Cardiac fibroblast (primary cell): ENCODE data around the gene NCF1.
"Not testable (repeated sequence)": the region's sequence is repeated elsewhere in the genome, so short reads cannot be mapped to it uniquely, and the experiment has no call there.

Source experiments
- DNase-seq, 2 donors: peaks; one replicate each; pipeline versions ENCODE4 v3.0.0 to v3.0.0-alpha.2; 2010; ENCODE audit warnings: low read depth in 2 of 2
- H3K4me3 ChIP-seq, 2 donors: replicated peaks in 1 of 2; 1 replicate in 1 of 2; 2 replicates in 1 of 2; pipeline ENCODE4 v1.5.1; 2011; ENCODE audit warnings: low read depth in 2 of 2, low read length in 2 of 2, mild to moderate bottlenecking in 2 of 2, moderate library complexity in 1 of 2

Gene NCF1

DNA sequence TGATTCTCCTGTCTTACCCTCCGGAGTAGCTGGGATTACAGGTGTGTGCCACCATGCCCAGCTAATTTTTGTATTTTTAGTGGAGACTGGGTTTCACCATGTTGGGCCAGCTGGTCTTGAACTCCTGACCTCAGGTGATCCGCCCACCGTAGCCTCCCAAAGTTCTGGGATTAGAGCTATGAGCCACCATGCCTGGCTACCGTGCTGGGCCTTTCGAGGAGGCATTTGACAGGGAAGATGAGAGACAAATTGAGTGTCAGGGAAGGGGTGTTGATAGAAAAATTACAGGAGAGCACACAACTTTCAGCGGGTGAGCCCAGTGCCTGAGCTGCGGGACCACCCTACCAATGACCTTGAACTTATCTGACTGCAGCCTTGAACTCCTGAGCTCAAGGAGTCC, 3.7 kb upstream of the NCF1 start:
- not testable (repeated sequence) for H3K4me3 ChIP-seq, DNase-seq

DNA sequence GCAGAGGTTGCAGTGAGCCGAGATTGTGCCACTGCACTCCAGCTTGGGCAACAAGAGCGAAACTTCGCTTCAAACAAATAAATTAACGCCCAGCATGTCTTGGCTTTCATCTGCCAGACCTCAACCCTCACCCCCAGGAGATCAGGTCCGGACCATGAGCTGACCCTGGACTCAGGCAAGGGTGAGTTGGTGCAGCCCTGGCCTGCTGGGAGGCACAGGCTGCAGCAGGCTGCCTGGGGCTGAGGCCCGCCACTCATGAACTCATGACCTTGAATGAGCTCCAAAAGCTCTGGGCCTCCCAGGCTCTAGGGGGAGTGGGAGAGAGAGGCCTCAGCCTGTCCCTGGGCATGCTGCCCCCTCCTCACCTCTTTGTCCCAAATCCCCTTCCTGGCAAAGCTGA, 1.7 kb upstream of the NCF1 start:
- H3K4me3 ChIP-seq, DNase-seq: not testable (repeated sequence)

DNA sequence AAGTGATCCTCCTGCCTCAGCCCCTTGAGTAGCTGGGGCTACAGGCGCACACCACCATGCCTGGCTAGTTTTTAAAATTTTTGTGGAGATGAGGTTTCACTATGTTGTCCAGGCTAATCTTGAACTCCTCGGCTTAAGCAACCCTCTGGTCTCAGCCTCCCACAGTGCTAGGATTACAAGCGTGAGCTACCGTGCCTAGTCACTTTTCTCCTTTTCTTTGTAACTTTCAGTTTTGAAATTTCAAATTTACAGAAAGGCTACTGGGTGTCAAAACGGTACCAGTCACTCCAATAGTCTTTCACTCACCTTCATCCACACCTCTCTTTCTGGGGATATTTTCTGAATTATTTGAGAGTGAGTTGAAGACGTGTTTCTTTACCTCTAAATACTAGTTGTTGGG, 1.3 kb downstream of the NCF1 start:
- not testable (repeated sequence) for H3K4me3 ChIP-seq, DNase-seq

DNA sequence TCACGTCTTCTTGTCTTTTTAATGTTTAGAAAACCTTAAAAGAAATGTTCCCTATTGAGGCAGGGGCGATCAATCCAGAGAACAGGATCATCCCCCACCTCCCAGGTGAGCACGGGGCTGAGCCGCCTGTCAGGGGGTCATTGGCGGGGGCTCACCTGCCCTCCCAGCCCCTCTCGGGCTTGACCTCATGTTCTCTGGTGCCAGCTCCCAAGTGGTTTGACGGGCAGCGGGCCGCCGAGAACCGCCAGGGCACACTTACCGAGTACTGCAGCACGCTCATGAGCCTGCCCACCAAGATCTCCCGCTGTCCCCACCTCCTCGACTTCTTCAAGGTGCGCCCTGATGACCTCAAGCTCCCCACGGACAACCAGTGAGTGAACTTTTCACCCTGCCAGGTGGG, 5.2 kb downstream of the NCF1 start:
- H3K4me3 ChIP-seq, DNase-seq: not testable (repeated sequence)

DNA sequence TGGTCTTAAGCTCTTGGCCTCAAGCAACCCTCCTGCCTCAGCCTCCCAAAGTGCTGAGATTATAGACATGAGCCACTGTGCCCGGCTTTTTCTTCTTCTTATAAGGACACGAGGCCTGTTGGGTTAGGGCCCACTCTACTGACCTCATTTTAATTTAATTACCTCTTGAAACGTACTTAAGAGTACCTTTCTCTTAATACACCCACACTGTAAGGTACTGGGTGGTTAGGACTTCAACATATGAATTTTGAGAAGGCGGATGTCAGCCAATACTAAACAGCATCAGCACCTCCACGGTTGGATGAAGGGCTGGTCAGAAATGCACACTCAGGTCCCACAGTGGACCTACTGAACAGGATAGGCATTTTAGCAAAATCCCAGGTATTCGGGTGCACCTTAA, 7.9 kb downstream of the NCF1 start:
- DNase-seq, H3K4me3 ChIP-seq: not testable (repeated sequence)

DNA sequence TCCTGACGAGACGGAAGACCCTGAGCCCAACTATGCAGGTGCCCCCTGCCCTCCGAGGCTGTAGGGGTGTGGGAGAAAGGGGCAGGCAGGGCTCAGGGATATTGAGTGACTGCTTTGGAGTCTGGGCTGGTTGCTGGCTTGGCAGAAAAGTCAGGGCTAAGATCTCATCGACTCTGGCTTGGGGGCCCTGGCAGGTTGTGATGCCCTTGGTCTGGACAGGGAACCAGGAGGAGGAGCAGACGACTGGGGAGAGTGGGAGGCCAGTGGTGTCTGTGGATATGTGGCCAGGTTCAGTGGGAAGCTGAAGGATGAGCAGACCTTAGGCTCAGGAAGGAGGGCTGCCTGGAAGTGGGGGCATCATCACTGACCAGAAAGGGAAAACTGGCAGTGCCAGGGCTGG, 9.8 kb downstream of the NCF1 start:
- H3K4me3 ChIP-seq, DNase-seq: not testable (repeated sequence)

DNA sequence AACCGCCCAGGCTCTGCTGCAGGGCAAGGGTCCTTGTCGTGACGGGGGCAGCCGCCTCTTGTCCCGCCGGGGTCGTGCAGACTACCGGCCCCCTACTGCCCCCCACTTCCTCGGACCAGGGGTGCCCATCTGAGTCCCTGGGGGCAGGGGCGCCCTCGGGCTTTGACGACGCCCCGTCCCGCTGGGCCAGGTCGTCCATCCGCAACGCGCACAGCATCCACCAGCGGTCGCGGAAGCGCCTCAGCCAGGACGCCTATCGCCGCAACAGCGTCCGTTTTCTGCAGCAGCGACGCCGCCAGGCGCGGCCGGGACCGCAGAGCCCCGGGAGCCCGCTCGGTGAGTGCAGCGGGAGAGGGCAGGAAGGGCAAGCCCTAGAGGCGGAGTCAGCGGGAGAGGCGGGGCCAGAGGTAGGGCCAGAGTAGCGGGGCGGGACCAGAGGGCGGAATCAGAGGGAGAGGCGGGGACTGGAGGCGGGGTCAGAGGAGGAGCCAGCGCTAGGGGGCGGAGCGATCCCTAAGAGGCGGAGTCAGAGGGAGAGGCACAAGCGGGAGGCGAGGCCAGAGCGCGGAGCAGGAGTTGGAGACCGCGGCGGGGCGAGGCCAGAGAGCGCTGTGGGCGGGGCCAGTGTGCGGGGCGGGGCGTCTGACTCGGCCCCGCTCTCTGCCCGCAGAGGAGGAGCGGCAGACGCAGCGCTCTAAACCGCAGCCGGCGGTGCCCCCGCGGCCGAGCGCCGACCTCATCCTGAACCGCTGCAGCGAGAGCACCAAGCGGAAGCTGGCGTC, 14.7 kb downstream of the NCF1 start:
- peak; percentile 87 to 89 for DNase-seq
- H3K4me3 ChIP-seq, result peak overlapping the region; percentile 27 to 38

DNA sequence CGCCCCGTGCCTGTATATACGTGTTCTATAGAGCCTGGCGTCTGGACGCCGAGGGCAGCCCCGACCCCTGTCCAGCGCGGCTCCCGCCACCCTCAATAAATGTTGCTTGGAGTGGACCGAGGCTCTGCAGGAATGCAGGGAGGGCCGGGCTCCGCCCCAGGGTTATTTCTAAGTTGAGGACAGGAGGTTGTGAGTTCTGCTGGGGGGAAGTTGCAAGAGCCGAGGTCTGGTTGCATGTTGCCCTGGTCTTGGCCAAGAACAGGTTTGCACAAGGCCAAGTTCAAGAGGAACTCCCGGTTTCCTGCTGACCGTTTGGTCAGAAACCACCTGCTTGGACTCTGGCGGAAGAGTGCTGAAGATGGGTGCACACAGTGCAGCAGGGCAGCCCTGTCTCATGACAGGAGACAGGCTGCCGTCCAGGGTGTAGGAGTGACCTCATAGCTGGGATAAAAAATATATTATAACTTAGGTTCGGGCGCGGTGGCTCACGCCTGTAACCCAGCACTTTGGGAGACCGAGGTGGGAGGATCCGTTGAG, 15.5 kb downstream of the NCF1 start:
- not testable (repeated sequence) for H3K4me3 ChIP-seq, DNase-seq

DNA sequence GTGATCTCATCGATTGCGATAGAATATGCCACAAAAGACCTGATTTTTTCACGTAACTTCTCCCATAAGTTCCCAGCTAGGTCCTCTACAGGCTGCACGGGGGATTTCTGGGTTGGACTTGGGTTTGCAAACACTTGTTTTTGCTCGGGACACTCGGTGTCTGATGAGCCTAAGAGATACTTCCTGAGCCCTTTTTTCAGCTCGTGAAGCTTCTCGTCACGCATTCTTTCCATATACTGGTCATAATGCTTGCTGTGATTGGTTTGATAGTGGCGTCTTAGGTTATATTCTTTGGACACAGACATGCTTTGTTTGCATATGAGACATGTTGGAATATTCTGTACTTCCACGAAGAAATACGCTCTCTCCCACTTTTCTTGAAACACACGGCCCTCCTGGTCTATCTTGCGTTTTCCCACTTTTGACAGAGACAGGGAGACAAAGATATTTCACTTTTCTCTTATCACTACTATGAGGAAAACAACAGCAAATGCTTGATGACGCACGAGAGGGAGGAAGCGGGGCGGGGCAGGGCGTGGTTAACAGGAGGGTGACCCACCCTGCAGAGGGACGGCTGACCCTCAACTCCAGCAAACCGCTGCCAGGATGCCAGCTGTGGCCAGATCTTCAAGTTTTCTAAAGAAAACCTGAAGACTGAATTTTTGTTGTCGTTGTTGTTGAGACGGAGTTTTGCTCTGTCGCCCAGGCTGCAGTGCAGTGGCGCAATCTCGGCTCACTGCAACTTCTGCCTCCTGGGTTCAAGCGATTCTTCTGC, 24.2 kb downstream of the NCF1 start:
- not testable (repeated sequence) for H3K4me3 ChIP-seq, DNase-seq

DNA sequence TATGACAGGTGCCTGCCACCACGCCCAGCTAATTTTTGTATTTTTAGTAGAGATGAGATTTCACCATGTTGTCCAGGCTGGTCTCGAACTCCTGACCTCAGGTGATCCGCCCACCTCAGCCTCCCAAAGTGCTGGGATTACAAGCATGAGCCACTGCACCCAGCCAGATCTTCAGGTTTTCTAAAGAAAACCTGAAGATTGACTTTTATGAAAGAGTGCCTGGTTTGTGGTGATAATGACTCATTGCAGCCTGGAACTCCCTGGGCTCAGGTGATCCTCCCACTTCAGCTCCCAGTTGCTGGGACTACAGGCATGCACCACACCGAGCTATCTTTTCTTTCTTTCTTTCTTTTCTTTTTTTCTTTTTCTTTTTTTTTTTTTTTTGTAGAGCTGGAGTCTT, 24.8 kb downstream of the NCF1 start:
- H3K4me3 ChIP-seq, DNase-seq: not testable (repeated sequence)

DNA sequence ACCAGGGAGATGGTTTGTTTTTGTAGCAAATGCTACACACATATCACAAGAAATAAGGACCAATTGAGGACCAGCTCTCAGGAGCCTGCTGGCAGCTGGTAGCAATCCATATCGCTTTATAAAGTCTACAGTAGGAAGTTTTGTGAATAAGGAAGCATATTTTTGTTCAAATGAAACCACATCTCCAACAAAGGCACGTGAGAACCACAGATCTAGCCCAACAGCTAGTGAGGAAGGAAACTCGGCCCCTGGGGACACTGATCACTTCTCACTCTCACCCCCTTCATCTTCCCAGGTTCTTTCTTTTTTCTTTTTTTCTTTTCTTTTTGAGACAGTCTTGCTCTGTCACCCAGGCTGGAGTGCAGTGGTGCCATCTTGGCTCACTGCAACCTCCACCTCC, 42.1 kb downstream of the NCF1 start:
- not testable (repeated sequence) for H3K4me3 ChIP-seq, DNase-seq

DNA sequence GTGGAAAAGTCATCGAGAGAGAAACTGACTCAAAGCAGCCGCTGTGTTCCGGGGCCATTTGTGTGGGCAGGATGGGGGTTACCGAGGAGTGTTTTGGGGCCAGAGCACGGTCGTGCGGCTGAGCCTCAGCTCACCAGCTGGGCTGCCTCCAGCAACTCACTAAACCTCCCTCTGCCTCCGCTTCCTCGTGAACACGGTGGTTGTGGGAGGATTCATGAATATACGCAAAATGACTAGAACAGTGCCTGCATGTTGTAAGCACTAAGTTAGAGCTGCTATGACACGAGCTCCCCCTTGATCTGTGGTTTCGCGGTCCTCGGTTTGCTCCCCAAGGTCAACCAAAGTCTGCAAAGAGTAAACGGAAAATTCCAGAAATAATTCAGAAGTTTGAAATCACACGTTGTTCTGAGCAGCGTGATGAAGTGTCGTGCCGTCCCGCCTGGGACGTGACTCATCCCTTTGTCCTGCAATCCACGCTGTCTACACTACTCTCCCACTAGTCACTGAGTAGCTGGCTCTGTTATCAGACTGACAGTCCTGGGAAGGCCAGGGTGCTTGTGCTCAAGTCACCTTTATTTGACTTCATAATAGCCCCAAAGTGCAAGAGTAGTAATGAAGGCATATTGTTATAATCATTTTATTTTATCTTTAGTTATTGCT, 46.5 kb downstream of the NCF1 start:
- DNase-seq, H3K4me3 ChIP-seq: not testable (repeated sequence)

DNA sequence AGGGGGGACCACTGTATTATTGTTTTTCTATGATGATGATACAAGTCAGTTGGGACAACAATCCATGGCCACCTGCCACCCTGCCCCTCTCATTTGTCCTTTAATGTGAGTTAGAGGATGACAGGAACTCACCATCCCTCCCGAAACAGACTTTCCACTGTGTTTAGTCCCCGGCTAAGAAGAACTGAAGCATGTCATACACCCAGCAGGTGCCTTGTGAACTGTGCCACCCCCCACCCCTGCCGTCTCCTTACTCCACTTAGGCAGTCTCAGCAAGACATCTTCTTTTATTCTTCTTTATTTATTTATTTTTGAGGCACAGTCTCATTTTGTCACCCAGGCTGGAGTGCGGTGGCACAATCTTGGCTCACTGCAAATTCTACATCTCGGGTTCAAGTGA, 47.4 kb downstream of the NCF1 start:
- DNase-seq, H3K4me3 ChIP-seq: not testable (repeated sequence)

DNA sequence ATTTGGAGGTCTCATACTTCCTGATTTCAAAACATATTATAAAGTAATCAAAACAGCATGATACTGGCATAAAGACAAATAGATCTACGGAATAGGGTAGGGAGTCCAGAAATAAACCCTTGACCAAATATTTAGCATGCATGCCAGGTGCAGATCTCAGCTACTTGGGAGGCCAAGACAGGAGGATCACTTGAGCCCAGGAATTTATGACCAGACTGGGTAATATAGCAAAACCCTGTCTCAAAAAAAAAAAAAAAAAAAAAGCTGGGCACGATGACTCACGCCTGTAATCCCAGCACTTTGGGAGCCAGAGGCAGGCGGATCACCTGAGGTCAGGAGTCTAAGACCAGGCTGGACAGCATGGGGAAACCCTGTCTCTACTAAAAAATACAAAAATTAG, 56.1 kb downstream of the NCF1 start:
- not testable (repeated sequence) for DNase-seq, H3K4me3 ChIP-seq

DNA sequence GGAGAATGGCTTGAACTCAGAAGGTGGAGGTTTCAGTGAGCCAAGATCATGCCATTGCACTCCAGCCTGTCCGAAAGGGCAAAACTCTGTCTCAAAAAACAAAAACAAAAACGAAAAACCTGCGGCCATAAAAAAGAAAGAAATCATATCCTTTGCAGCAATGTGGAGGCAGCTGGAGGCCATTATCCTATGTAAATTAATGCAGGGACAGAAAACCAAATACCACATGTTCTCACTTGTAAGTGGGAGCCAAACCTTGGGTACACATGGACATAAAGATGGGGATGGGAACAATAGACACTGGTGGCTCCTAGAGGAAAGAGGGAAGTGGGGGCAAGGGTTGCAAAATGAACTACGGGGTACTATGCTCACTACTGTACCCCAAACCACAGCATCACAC, 56.6 kb downstream of the NCF1 start:
- DNase-seq, H3K4me3 ChIP-seq: not testable (repeated sequence)
